ENCODE measurements around the gene GNL3.

DNA sequence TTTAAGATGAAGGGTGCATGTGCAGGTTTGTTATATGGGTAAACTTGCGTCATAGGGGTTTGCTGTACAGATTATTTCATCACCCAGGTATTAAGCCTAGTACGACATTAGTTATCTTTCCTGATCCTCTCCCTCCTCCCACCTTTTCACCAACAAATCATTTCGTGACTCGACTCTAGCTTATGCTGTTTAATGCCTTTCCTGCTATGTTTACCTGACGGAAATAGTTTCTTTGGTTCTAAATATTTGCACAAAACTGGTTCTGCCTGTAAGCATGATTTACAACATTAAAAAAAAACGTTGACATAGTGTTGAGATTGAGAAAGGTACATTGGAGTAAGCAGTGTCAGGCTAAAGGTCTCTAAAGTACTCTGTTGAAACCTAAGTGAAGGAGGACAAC lies 2.4 kb downstream of the GNL3 start:
- TF ChIP-seq, protein P1, sequence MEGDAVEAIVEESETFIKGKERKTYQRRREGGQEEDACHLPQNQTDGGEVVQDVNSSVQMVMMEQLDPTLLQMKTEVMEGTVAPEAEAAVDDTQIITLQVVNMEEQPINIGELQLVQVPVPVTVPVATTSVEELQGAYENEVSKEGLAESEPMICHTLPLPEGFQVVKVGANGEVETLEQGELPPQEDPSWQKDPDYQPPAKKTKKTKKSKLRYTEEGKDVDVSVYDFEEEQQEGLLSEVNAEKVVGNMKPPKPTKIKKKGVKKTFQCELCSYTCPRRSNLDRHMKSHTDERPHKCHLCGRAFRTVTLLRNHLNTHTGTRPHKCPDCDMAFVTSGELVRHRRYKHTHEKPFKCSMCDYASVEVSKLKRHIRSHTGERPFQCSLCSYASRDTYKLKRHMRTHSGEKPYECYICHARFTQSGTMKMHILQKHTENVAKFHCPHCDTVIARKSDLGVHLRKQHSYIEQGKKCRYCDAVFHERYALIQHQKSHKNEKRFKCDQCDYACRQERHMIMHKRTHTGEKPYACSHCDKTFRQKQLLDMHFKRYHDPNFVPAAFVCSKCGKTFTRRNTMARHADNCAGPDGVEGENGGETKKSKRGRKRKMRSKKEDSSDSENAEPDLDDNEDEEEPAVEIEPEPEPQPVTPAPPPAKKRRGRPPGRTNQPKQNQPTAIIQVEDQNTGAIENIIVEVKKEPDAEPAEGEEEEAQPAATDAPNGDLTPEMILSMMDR (conservative IDR thresholded peaks at IDR 0.05 in 1 of 2, IDR thresholded peaks at IDR 0.05 in 1 of 2; ENCODE audit: low read depth in 1 of 2, low read length in 2 of 2), result no peak
- TF ChIP-seq EZH2 (IDR thresholded peaks at IDR 0.05; ENCODE audit: low read length, missing control alignments), result no peak
